ENCODE data around the gene SYNCRIP. TPM values are rescaled to one million over a fixed set of nuclear protein-coding genes. Genes with fewer than 3 reads are reported as not detected.
"Not testable (repeated sequence)": the region's sequence is repeated elsewhere in the genome, so short reads cannot be mapped to it uniquely, and the experiment has no call there.

The SYNCRIP gene
- total RNA-seq, 1 donor from 2014 or later, result 96.3 TPM

GRCh38 chr6:85569323-85569722 lies 73.4 kb downstream of the SYNCRIP start:
- intact Hi-C loops (cut with DNase I), result no loop called here
- ATAC-seq (no peak), DNase-seq (ENCODE audit: low spot score) (no peak)

- DNase-seq (ENCODE audit: low spot score) (no peak), ATAC-seq (no peak)
- intact Hi-C loops (cut with DNase I), result no loop called here
These were observed 74.3 kb downstream of the SYNCRIP start for GRCh38 chr6:85568411-85568810.

- DNase-seq (ENCODE audit: low spot score) (no peak), ATAC-seq (no peak)
- intact Hi-C loops (cut with DNase I), result no loop called here
These were observed 77.0 kb downstream of the SYNCRIP start for GRCh38 chr6:85565736-85566135.

GRCh38 chr6:85564223-85564622 lies 78.5 kb downstream of the SYNCRIP start:
- ATAC-seq; intact Hi-C loops (cut with DNase I); DNase-seq (ENCODE audit: low spot score): not testable (repeated sequence)

Other genes starting within 250 kb of the SYNCRIP start
- 52.7 TPM for gene NT5E, start 192.8 kb downstream of the SYNCRIP start, total RNA-seq
- 92.9 TPM for gene SNX14, start 49.0 kb downstream of the SYNCRIP start, total RNA-seq